K562 (cell line): ENCODE measurements around the gene DTNBP1. TPM values are rescaled to one million over a fixed set of nuclear protein-coding genes. Genes with fewer than 3 reads are reported as not detected.

Source experiments
- CEBPG ChIP-seq, 3 experiments: fragments of 200-800 bp in 1 of 3; sonication (Bioruptor generic) in 1 of 3; sonication (generic) in 1 of 3; formaldehyde crosslinking in 1 of 3; IDR thresholded peaks in 2 of 3; conservative IDR thresholded peaks in 1 of 3; 2 replicates each; pipeline versions ENCODE4 v1.6.1 to v1.8.0; 2016 to 2022; ENCODE audit warnings: missing compliant biosample characterization in 2 of 3, missing genetic modification characterization in 2 of 3, mild to moderate bottlenecking in 1 of 3, missing genetic modification reagents in 1 of 3
- DIDO1 ChIP-seq: fragments of 450-650 bp; IDR thresholded peaks from 2 replicates; pipeline ENCODE4 v1.6.1; 2016; ENCODE audit warnings: low read depth, missing biosample characterization, missing genetic modification characterization
- DPF2 ChIP-seq: fragments of 450-650 bp; IDR thresholded peaks from 2 replicates; pipeline ENCODE4 v1.6.1; 2016
- ILK ChIP-seq: fragments of 450-650 bp; IDR thresholded peaks from 2 replicates; pipeline ENCODE4 v1.6.1; 2016; ENCODE audit warnings: missing genetic modification characterization, low read depth, mild to moderate bottlenecking, missing compliant biosample characterization, moderate library complexity, borderline replicate concordance
- NFYB ChIP-seq: IDR thresholded peaks from 2 replicates; pipeline ENCODE4 v1.6.1; 2011; ENCODE audit warnings: mild to moderate bottlenecking, moderate library complexity; ENCODE audit not compliant: insufficient read length; ENCODE audit errors: extremely low read depth
- PTBP1 ChIP-seq: fragments of 200-400 bp; formaldehyde crosslinking; IDR thresholded peaks from 2 replicates; pipeline ENCODE4 v1.6.1; 2017; ENCODE audit warnings: low read depth, low read length
- RFX1 ChIP-seq: fragments of 450-650 bp; IDR thresholded peaks from 2 replicates; pipeline ENCODE4 v1.6.1; 2016; ENCODE audit warnings: mild to moderate bottlenecking, moderate library complexity
- SAP30 ChIP-seq: fragments of 200-600 bp; sonication (generic); IDR thresholded peaks from 2 replicates; pipeline ENCODE4 v1.6.1; 2012; ENCODE audit warnings: borderline replicate concordance, low read depth, mild to moderate bottlenecking, moderate library complexity, low read length, control low read depth, inconsistent platforms; ENCODE audit not compliant: insufficient read depth, poor library complexity, severe bottlenecking
- SIX5 ChIP-seq, 2 experiments: IDR thresholded peaks; 2 replicates each; pipeline ENCODE4 v1.6.1; 2011; ENCODE audit warnings: low read length in 2 of 2, borderline replicate concordance in 1 of 2, low read depth in 1 of 2, mild to moderate bottlenecking in 1 of 2, moderate library complexity in 1 of 2; ENCODE audit not compliant: insufficient read depth in 1 of 2
- ZNF197 ChIP-seq: fragments of 200-800 bp; sonication (Bioruptor generic); IDR thresholded peaks from 2 replicates; pipeline ENCODE4 v1.6.1; 2016; ENCODE audit warnings: low read depth, missing genetic modification characterization, missing compliant biosample characterization
- ZNF224 ChIP-seq: sonication (generic); formaldehyde crosslinking; IDR thresholded peaks from 2 replicates; pipeline ENCODE4 v1.8.0; 2022; ENCODE audit warnings: mild to moderate bottlenecking, missing genetic modification reagents
- ZNF239 ChIP-seq: fragments of 250-450 bp; sonication (Bioruptor Pico); IDR thresholded peaks from 2 replicates; pipeline ENCODE4 v1.4.0; 2020; ENCODE audit warnings: mild to moderate bottlenecking
- ZNF384 ChIP-seq: IDR thresholded peaks from 2 replicates; pipeline ENCODE4 v1.6.1; 2012; ENCODE audit warnings: low read depth, low read length, improper control_type of control experiment
- polyA plus RNA-seq, 8 experiments: library from polyadenylated mRNA; depleted of rRNA in 4 of 8; stranded (reverse) in 5 of 8; unstranded in 3 of 8; fragments of >200 nt; fragmentation: Nextera tagmentation in 2 of 8; fragmentation: Illumina TruSeq in 1 of 8; extraction: Ambion mirVana in 2 of 8; extraction: Trizol in 1 of 8; gene quantifications; 2 replicates each; pipeline versions ENCODE4 v1.2.1 to v1.2.3, GENCODE V29; 2011 to 2014; ENCODE audit warnings: inconsistent platforms in 1 of 8, missing spikeins in 1 of 8
- total RNA-seq, 7 experiments: library from RNA; depleted of rRNA in 6 of 7; stranded (reverse); fragments of >200 nt in 6 of 7; fragmentation: Illumina TruSeq in 2 of 7; extraction: Trizol in 2 of 7; gene quantifications; 2 replicates each; pipeline versions ENCODE4 v1.2.1 to v1.2.3, GENCODE V29; 2011 to 2021; ENCODE audit warnings: low replicate concordance in 1 of 7
- TF ChIP-seq, protein P1 (sequence below): fragments of 250-450 bp; sonication (Bioruptor Pico); IDR thresholded peaks from 2 replicates; pipeline ENCODE4 v1.4.0; 2020
- TF ChIP-seq, protein P2 (sequence below): fragments of 450-650 bp; IDR thresholded peaks from 2 replicates; pipeline ENCODE4 v1.6.1; 2017; ENCODE audit warnings: mild to moderate bottlenecking, moderate library complexity
- TF ChIP-seq, protein P3 (sequence below): sonication (generic); formaldehyde crosslinking; IDR thresholded peaks from 2 replicates; pipeline ENCODE4 v1.8.1; 2023; ENCODE audit warnings: mild to moderate bottlenecking, missing genetic modification reagents, moderate library complexity
- TF ChIP-seq, protein P4 (sequence below): fragments of 450-650 bp; formaldehyde crosslinking; IDR thresholded peaks from 2 replicates; pipeline ENCODE4 v1.4.0; 2020; ENCODE audit warnings: mild to moderate bottlenecking, moderate library complexity
- TF ChIP-seq, protein P5 (sequence below): fragments of 250-450 bp; sonication (Bioruptor Pico); IDR thresholded peaks from 2 replicates; pipeline ENCODE4 v1.5.0; 2021; ENCODE audit warnings: mild to moderate bottlenecking, borderline replicate concordance

DTNBP1 gene
- total and polyA plus RNA-seq, 9 of the 15 experiments (the other 6 are each of a cell fraction or from before 2014, with no cell fraction given), result 16.7 to 54.5 (median 21.4) TPM

DNA sequence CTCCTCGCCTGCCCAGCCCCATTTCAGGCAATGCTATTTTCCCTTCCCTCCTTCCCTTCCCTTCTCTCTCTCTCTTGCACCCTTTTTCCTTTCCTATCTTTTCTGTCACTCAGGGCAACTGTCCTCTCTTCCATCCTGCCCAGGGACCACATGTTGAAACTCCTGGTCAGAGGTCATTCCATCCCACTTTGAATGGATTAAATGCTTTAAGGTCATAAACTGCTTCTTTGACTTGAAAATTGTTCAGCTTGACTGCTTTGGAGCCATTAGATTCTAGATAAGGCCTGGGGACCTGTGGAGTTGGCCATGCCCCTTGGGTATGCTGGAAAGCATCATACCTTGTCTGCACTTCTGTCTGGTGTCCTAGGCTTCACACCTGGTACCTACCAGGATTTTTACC, 106.1 kb downstream of the DTNBP1 start (continued):
- TF ChIP-seq PTBP1 (no peak), RFX1 (peak; percentile 45; the same call in 1 of the 2 replicates), ZNF239 (CRISPR knock-in tag) (no peak), SAP30 (no peak), ILK (tag) (no peak), ZNF224 (CRISPR knock-in tag) (no peak), NFYB (no peak), DPF2 (no peak), ZNF197 (CRISPR knock-in tag) (no peak), DIDO1 (tag) (no peak), SIX5 (IDR thresholded peaks at IDR 0.05; ENCODE audit: borderline replicate concordance in 1 of 2, insufficient read depth in 1 of 2, low read depth in 1 of 2, low read length in 2 of 2) (no peak), ZNF384 (no peak), CEBPG (CRISPR knock-in tag; IDR thresholded peaks at IDR 0.05) (0 out of 2 replicates have a peak, but pooled peaks have one; percentile 23), CEBPG (tag; conservative IDR thresholded peaks at IDR 0.05 in 1 of 2, IDR thresholded peaks at IDR 0.05 in 1 of 2) (no peak)
- TF ChIP-seq, protein P1, sequence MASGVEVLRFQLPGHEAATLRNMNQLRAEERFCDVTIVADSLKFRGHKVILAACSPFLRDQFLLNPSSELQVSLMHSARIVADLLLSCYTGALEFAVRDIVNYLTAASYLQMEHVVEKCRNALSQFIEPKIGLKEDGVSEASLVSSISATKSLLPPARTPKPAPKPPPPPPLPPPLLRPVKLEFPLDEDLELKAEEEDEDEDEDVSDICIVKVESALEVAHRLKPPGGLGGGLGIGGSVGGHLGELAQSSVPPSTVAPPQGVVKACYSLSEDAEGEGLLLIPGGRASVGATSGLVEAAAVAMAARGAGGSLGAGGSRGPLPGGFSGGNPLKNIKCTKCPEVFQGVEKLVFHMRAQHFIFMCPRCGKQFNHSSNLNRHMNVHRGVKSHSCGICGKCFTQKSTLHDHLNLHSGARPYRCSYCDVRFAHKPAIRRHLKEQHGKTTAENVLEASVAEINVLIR, result no peak
- TF ChIP-seq, protein P2, sequence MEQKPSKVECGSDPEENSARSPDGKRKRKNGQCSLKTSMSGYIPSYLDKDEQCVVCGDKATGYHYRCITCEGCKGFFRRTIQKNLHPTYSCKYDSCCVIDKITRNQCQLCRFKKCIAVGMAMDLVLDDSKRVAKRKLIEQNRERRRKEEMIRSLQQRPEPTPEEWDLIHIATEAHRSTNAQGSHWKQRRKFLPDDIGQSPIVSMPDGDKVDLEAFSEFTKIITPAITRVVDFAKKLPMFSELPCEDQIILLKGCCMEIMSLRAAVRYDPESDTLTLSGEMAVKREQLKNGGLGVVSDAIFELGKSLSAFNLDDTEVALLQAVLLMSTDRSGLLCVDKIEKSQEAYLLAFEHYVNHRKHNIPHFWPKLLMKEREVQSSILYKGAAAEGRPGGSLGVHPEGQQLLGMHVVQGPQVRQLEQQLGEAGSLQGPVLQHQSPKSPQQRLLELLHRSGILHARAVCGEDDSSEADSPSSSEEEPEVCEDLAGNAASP, result no peak
- TF ChIP-seq, protein P3, sequence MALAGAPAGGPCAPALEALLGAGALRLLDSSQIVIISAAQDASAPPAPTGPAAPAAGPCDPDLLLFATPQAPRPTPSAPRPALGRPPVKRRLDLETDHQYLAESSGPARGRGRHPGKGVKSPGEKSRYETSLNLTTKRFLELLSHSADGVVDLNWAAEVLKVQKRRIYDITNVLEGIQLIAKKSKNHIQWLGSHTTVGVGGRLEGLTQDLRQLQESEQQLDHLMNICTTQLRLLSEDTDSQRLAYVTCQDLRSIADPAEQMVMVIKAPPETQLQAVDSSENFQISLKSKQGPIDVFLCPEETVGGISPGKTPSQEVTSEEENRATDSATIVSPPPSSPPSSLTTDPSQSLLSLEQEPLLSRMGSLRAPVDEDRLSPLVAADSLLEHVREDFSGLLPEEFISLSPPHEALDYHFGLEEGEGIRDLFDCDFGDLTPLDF (CRISPR knock-in tag), result no peak
- TF ChIP-seq, protein P4, sequence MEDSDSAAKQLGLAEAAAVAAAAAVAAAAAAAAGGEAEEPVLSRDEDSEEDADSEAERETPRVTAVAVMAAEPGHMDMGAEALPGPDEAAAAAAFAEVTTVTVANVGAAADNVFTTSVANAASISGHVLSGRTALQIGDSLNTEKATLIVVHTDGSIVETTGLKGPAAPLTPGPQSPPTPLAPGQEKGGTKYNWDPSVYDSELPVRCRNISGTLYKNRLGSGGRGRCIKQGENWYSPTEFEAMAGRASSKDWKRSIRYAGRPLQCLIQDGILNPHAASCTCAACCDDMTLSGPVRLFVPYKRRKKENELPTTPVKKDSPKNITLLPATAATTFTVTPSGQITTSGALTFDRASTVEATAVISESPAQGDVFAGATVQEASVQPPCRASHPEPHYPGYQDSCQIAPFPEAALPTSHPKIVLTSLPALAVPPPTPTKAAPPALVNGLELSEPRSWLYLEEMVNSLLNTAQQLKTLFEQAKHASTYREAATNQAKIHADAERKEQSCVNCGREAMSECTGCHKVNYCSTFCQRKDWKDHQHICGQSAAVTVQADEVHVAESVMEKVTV, result no peak
- TF ChIP-seq, protein P5, sequence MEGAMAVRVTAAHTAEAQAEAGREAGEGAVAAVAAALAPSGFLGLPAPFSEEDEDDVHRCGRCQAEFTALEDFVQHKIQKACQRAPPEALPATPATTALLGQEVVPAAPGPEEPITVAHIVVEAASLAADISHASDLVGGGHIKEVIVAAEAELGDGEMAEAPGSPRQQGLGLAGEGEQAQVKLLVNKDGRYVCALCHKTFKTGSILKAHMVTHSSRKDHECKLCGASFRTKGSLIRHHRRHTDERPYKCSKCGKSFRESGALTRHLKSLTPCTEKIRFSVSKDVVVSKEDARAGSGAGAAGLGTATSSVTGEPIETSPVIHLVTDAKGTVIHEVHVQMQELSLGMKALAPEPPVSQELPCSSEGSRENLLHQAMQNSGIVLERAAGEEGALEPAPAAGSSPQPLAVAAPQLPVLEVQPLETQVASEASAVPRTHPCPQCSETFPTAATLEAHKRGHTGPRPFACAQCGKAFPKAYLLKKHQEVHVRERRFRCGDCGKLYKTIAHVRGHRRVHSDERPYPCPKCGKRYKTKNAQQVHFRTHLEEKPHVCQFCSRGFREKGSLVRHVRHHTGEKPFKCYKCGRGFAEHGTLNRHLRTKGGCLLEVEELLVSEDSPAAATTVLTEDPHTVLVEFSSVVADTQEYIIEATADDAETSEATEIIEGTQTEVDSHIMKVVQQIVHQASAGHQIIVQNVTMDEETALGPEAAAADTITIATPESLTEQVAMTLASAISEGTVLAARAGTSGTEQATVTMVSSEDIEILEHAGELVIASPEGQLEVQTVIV (CRISPR knock-in tag), result no peak
